ENCODE data around the gene ZNF19.

GRCh38 chr16:71460236-71460635, 28.9 kb downstream of the ZNF19 start:
- TF ChIP-seq CTCF (IDR thresholded peaks at IDR 0.05) = no peak
- no peak for TF ChIP-seq ZFX (IDR thresholded peaks at IDR 0.05; ENCODE audit: borderline replicate concordance)

Measured in 22Rv1 (cell line).